HCT116 (cell line): ENCODE measurements around the gene POC1A. TPM values are rescaled to one million over a fixed set of nuclear protein-coding genes. Genes with fewer than 3 reads are reported as not detected.

Experiments used
- ATAC-seq: fragments of 200-7000 bp; cut with Tn5 transposase; 2 replicates; pipeline ENCODE4 v1.9.1; 2020; ENCODE audit warnings: mild to moderate bottlenecking, moderate library complexity
- BruUV-seq: library from RNA; stranded (reverse); fragments of 400-500 nt; replicated peaks from 2 replicates; lab custom pipeline; 2021; lab: Mats Ljungman, UMichigan
- CTCF ChIA-PET: fragments of 300-600 bp; sonication (Branson Sonifier 250); formaldehyde crosslinking; loops from one replicate; lab custom pipeline; 2021; ENCODE audit warnings: antibody characterized with exemption; lab: Charles Lee
- POLR2A ChIA-PET: fragments of 300-600, 350-600 bp; sonication (Branson Sonifier 250); formaldehyde crosslinking; loops from one replicate; lab custom pipeline; 2021; ENCODE audit warnings: antibody characterized with exemption; lab: Charles Lee
- RAD21 ChIA-PET, 2 experiments: fragments of 300-600 bp; sonication (Branson Sonifier 250); formaldehyde crosslinking; loops; one replicate each; lab custom pipeline; 2023; ENCODE audit warnings: low total read pairs in 2 of 2; ENCODE audit not compliant: uncharacterized antibody in 2 of 2, unreplicated experiment in 2 of 2, low non-redundant PET in 1 of 2; lab: Charles Lee
- DNase-seq: peaks from one replicate; pipeline ENCODE4 v3.0.0-alpha.2; 2010; ENCODE audit warnings: low read depth, low spot score
- H2AFZ ChIP-seq: fragments of 200-600 bp; shearing (Covaris generic), sonication (generic); 2 replicates; pipeline ENCODE4 v1.6.1; 2017; ENCODE audit warnings: low read depth, mixed run types, mixed read lengths, antibody characterized with exemption, low read length; ENCODE audit not compliant: poor library complexity, severe bottlenecking
- H3K27ac ChIP-seq: 2 replicates; pipeline ENCODE4 v1.5.1; 2012; ENCODE audit warnings: low read depth, low read length
- H3K27me3 ChIP-seq: fragments of 200-600 bp; sonication (generic); 2 replicates; pipeline ENCODE4 v1.6.1; 2016; ENCODE audit warnings: mixed run types, low read length, mixed read lengths; ENCODE audit not compliant: insufficient read depth
- H3K36me3 ChIP-seq, 2 experiments: fragments of 200-500 bp in 1 of 2; fragments of 200-600 bp in 1 of 2; sonication (Bioruptor generic) in 1 of 2; sonication (generic) in 1 of 2; 2 replicates each; pipeline versions ENCODE4 v1.5.1 to v1.6.1; 2014 to 2016; ENCODE audit warnings: low read length in 2 of 2, inconsistent platforms in 1 of 2, mixed read lengths in 1 of 2, mixed run types in 1 of 2; ENCODE audit not compliant: insufficient read depth in 2 of 2, control insufficient read depth in 1 of 2
- H3K4me1 ChIP-seq, 2 experiments: fragments of 200-600 bp in 1 of 2; sonication (generic) in 1 of 2; 2 replicates each; pipeline versions ENCODE4 v1.5.1 to v1.6.1; 2012 to 2017; ENCODE audit warnings: low read length in 2 of 2, inconsistent platforms in 1 of 2, mild to moderate bottlenecking in 1 of 2, mixed read lengths in 1 of 2, mixed run types in 1 of 2, moderate library complexity in 1 of 2; ENCODE audit not compliant: insufficient read depth in 2 of 2, control insufficient read depth in 1 of 2
- H3K4me2 ChIP-seq: fragments of 200-600 bp; sonication (generic); 2 replicates; pipeline ENCODE4 v1.6.1; 2017; ENCODE audit warnings: mixed run types, low read length, mixed read lengths
- H3K4me3 ChIP-seq, 2 experiments: fragments of 200-600 bp in 1 of 2; sonication (generic) in 1 of 2; replicated peaks in 1 of 2; 2 replicates each; pipeline ENCODE4 v1.5.1; 2011 to 2016; ENCODE audit warnings: low read length in 2 of 2, control low read depth in 1 of 2, low read depth in 1 of 2, mild to moderate bottlenecking in 1 of 2, mixed read lengths in 1 of 2, mixed run types in 1 of 2
- H3K79me2 ChIP-seq: fragments of 200-600 bp; sonication (generic); 2 replicates; pipeline ENCODE4 v1.6.1; 2017; ENCODE audit warnings: mild to moderate bottlenecking, mixed run types, low read length, moderate library complexity, mixed read lengths; ENCODE audit not compliant: insufficient read depth
- H3K9ac ChIP-seq: fragments of 200-600 bp; sonication (generic); 2 replicates; pipeline ENCODE4 v1.6.1; 2016; ENCODE audit warnings: low read length, mixed read lengths
- H3K9me2 ChIP-seq: fragments of 200-600 bp; sonication (generic), shearing (Covaris generic); 2 replicates; pipeline ENCODE4 v1.6.1; 2017; ENCODE audit warnings: mixed run types, mild to moderate bottlenecking, moderate library complexity; ENCODE audit not compliant: insufficient read depth
- H3K9me3 ChIP-seq, 2 experiments: fragments of 200-500 bp in 1 of 2; fragments of 200-600 bp in 1 of 2; sonication (Bioruptor generic) in 1 of 2; sonication (generic) in 1 of 2; 2 replicates each; pipeline ENCODE4 v1.6.1; 2014 to 2017; ENCODE audit warnings: low read length in 2 of 2, mixed read lengths in 2 of 2, inconsistent platforms in 1 of 2, low read depth in 1 of 2, mild to moderate bottlenecking in 1 of 2, mixed run types in 1 of 2, moderate library complexity in 1 of 2; ENCODE audit not compliant: control insufficient read depth in 1 of 2, insufficient read depth in 1 of 2
- H4K20me1 ChIP-seq: fragments of 200-600 bp; sonication (generic), shearing (Covaris generic); 2 replicates; pipeline ENCODE4 v1.6.1; 2017; ENCODE audit warnings: mixed run types, mild to moderate bottlenecking, moderate library complexity; ENCODE audit not compliant: insufficient read depth
- CBX3 ChIP-seq: IDR thresholded peaks from 2 replicates; pipeline ENCODE4 v1.6.1; 2012; ENCODE audit warnings: low read depth
- CEBPB ChIP-seq: IDR thresholded peaks from 2 replicates; pipeline ENCODE4 v1.6.1; 2012; ENCODE audit warnings: low read depth
- EGR1 ChIP-seq: IDR thresholded peaks from 2 replicates; pipeline ENCODE4 v1.6.1; 2012; ENCODE audit warnings: low read depth
- ELF1 ChIP-seq: IDR thresholded peaks from 2 replicates; pipeline ENCODE4 v1.6.1; 2012; ENCODE audit warnings: low read depth, borderline replicate concordance
- EZH2phosphoT487 ChIP-seq: fragments of 200-600 bp; IDR thresholded peaks from 2 replicates; pipeline ENCODE4 v1.6.1; 2018; ENCODE audit warnings: antibody characterized with exemption, borderline replicate concordance
- POLR2AphosphoS5 ChIP-seq: IDR thresholded peaks from 2 replicates; pipeline ENCODE4 v1.6.1; 2011; ENCODE audit warnings: mild to moderate bottlenecking, low read depth, low read length, moderate library complexity
- SIN3A ChIP-seq: IDR thresholded peaks from 2 replicates; pipeline ENCODE4 v1.6.1; 2012; ENCODE audit warnings: low read depth
- SP1 ChIP-seq: IDR thresholded peaks from 2 replicates; pipeline ENCODE4 v1.6.1; 2012; ENCODE audit warnings: low read depth
- SRF ChIP-seq: IDR thresholded peaks from 2 replicates; pipeline ENCODE4 v1.6.1; 2012; ENCODE audit warnings: low read depth
- TCF7L2 ChIP-seq: IDR thresholded peaks from 2 replicates; pipeline ENCODE4 v1.7.0; 2011; ENCODE audit warnings: borderline replicate concordance, inconsistent platforms; ENCODE audit not compliant: insufficient read depth, insufficient read length; ENCODE audit errors: extremely low read depth
- YY1 ChIP-seq: IDR thresholded peaks from 2 replicates; pipeline ENCODE4 v1.6.1; 2011; ENCODE audit warnings: low read length, low read depth, moderate library complexity, mild to moderate bottlenecking; ENCODE audit not compliant: insufficient replicate concordance; ENCODE audit errors: extremely low read depth
- ZFX ChIP-seq: fragments of 450-650 bp; IDR thresholded peaks from 2 replicates; pipeline ENCODE4 v1.6.1; 2017
- ZNF274 ChIP-seq: fragments of 200-500 bp; sonication (Bioruptor generic); IDR thresholded peaks from 2 replicates; pipeline ENCODE4 v1.6.1; 2014; ENCODE audit warnings: mild to moderate bottlenecking, low read depth, low read length, inconsistent platforms
- intact Hi-C: fragments of 100-400 bp; cut with micrococcal nuclease; formaldehyde crosslinking; loops from 2 replicates; pipeline ENCODE4 v1.10.0; 2022
- total RNA-seq: library from RNA; stranded (reverse); gene quantifications from one replicate; pipeline ENCODE4 v1.2.1, GENCODE V29; 2021; ENCODE audit not compliant: unreplicated experiment
- TF ChIP-seq, protein P1 (sequence below), 3 experiments: fragments of 200-600 bp in 1 of 3; sonication (generic) in 1 of 3; IDR thresholded peaks in 2 of 3; conservative IDR thresholded peaks in 1 of 3; 2 replicates each; pipeline ENCODE4 v1.5.1; 2012 to 2017; ENCODE audit warnings: low read depth in 2 of 3, low read length in 2 of 3, antibody characterized with exemption in 1 of 3, borderline replicate concordance in 1 of 3, control low read depth in 1 of 3, mild to moderate bottlenecking in 1 of 3, mixed read lengths in 1 of 3, mixed run types in 1 of 3, moderate library complexity in 1 of 3; ENCODE audit not compliant: insufficient read depth in 1 of 3
- TF ChIP-seq, protein P2 (sequence below): IDR thresholded peaks from 2 replicates; pipeline ENCODE4 v1.6.1; 2012; ENCODE audit warnings: low read depth
- TF ChIP-seq, protein P3 (sequence below): IDR thresholded peaks from 2 replicates; pipeline ENCODE4 v1.6.1; 2012
- TF ChIP-seq, protein P4 (sequence below): IDR thresholded peaks from 2 replicates; pipeline ENCODE4 v1.6.1; 2011; ENCODE audit warnings: mild to moderate bottlenecking, low read length, moderate library complexity; ENCODE audit not compliant: insufficient replicate concordance; ENCODE audit errors: extremely low read depth

The POC1A gene
- total RNA-seq, 1 experiment from 2014 or later = 34.0 TPM

DNA sequence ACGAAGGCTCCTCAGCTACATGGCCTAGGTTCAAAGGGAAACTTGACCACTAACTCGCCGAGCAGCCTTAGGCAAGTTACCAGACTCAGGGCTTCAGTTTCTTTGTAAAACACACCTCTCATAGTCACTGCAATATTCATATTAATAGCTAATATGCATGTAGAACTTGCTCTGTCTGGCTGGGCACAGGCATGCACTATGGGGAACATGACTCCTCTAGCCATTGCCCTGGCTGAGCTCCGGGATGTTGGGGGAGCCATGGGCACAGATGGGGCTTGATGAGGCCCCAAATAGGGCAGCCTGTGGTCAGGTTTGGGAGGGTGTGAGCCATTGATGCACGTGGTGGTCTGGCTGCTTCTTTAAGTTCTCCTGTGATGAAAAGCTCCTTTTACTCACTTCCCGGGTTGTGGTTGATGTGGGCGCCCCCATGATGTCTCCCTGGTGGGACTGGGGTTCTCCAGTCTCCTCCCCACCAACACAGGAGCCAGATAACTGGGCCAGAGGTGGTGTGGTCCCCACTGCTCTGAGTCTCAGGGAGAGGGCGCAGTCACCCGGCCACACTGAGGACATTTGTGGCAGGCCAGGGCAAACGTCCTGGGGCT lies 68.4 kb downstream of the POC1A start:
- DNase-seq (no peak), ATAC-seq (no peak)
- Histone ChIP-seq H3K36me3 (no peaks in the 10 kb centered on the region), H3K4me2 (no peak overlapping the region), H2AFZ (no peak overlapping the region), H3K4me3 (no peak overlapping the region), H3K4me1 (peaks cover 18 to 32% of the 10 kb centered on the region in 2 experiments), H3K79me2 (no peaks in the 10 kb centered on the region), H3K9ac (no peak overlapping the region), H3K9me3 (no peaks in the 10 kb centered on the region), H3K27ac (no peak overlapping the region), H3K9me2 (no peaks in the 10 kb centered on the region), H3K27me3 (no peaks in the 10 kb centered on the region), H4K20me1 (no peaks in the 10 kb centered on the region)
- intact Hi-C loops = no loop called here
- ChIA-PET RAD21 (no interaction called here), CTCF (no interaction called here), POLR2A (no interaction called here)
- no TSS peak for BruUV-seq
- TF ChIP-seq, protein P1, sequence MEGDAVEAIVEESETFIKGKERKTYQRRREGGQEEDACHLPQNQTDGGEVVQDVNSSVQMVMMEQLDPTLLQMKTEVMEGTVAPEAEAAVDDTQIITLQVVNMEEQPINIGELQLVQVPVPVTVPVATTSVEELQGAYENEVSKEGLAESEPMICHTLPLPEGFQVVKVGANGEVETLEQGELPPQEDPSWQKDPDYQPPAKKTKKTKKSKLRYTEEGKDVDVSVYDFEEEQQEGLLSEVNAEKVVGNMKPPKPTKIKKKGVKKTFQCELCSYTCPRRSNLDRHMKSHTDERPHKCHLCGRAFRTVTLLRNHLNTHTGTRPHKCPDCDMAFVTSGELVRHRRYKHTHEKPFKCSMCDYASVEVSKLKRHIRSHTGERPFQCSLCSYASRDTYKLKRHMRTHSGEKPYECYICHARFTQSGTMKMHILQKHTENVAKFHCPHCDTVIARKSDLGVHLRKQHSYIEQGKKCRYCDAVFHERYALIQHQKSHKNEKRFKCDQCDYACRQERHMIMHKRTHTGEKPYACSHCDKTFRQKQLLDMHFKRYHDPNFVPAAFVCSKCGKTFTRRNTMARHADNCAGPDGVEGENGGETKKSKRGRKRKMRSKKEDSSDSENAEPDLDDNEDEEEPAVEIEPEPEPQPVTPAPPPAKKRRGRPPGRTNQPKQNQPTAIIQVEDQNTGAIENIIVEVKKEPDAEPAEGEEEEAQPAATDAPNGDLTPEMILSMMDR (IDR thresholded peaks at IDR 0.05 in 2 of 3, conservative IDR thresholded peaks at IDR 0.05 in 1 of 3; ENCODE audit: borderline replicate concordance in 1 of 3, insufficient read depth in 1 of 3, low read depth in 2 of 3, low read length in 2 of 3) = no peak
- TF ChIP-seq SIN3A (no peak), YY1 (no peak), EGR1 (no peak), TCF7L2 (no peak), ZFX (no peak), EZH2phosphoT487 (no peak), CEBPB (no peak), ELF1 (no peak), CBX3 (no peak), POLR2AphosphoS5 (no peak), SP1 (no peak), SRF (no peak), ZNF274 (no peak)
- TF ChIP-seq, protein P2, sequence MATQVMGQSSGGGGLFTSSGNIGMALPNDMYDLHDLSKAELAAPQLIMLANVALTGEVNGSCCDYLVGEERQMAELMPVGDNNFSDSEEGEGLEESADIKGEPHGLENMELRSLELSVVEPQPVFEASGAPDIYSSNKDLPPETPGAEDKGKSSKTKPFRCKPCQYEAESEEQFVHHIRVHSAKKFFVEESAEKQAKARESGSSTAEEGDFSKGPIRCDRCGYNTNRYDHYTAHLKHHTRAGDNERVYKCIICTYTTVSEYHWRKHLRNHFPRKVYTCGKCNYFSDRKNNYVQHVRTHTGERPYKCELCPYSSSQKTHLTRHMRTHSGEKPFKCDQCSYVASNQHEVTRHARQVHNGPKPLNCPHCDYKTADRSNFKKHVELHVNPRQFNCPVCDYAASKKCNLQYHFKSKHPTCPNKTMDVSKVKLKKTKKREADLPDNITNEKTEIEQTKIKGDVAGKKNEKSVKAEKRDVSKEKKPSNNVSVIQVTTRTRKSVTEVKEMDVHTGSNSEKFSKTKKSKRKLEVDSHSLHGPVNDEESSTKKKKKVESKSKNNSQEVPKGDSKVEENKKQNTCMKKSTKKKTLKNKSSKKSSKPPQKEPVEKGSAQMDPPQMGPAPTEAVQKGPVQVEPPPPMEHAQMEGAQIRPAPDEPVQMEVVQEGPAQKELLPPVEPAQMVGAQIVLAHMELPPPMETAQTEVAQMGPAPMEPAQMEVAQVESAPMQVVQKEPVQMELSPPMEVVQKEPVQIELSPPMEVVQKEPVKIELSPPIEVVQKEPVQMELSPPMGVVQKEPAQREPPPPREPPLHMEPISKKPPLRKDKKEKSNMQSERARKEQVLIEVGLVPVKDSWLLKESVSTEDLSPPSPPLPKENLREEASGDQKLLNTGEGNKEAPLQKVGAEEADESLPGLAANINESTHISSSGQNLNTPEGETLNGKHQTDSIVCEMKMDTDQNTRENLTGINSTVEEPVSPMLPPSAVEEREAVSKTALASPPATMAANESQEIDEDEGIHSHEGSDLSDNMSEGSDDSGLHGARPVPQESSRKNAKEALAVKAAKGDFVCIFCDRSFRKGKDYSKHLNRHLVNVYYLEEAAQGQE = no peak
- TF ChIP-seq, protein P3, sequence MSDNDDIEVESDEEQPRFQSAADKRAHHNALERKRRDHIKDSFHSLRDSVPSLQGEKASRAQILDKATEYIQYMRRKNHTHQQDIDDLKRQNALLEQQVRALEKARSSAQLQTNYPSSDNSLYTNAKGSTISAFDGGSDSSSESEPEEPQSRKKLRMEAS = no peak
- TF ChIP-seq, protein P4, sequence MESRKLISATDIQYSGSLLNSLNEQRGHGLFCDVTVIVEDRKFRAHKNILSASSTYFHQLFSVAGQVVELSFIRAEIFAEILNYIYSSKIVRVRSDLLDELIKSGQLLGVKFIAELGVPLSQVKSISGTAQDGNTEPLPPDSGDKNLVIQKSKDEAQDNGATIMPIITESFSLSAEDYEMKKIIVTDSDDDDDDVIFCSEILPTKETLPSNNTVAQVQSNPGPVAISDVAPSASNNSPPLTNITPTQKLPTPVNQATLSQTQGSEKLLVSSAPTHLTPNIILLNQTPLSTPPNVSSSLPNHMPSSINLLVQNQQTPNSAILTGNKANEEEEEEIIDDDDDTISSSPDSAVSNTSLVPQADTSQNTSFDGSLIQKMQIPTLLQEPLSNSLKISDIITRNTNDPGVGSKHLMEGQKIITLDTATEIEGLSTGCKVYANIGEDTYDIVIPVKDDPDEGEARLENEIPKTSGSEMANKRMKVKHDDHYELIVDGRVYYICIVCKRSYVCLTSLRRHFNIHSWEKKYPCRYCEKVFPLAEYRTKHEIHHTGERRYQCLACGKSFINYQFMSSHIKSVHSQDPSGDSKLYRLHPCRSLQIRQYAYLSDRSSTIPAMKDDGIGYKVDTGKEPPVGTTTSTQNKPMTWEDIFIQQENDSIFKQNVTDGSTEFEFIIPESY = no peak
